ENCODE data around the gene EIF3K. TPM values are rescaled to one million over a fixed set of nuclear protein-coding genes. Genes with fewer than 3 reads are reported as not detected.

The EIF3K gene
- total and polyA plus RNA-seq, 2 of the 8 experiments (the other 6 are each of a cell fraction or from before 2014, with no cell fraction given), result 329 to 937 TPM

DNA sequence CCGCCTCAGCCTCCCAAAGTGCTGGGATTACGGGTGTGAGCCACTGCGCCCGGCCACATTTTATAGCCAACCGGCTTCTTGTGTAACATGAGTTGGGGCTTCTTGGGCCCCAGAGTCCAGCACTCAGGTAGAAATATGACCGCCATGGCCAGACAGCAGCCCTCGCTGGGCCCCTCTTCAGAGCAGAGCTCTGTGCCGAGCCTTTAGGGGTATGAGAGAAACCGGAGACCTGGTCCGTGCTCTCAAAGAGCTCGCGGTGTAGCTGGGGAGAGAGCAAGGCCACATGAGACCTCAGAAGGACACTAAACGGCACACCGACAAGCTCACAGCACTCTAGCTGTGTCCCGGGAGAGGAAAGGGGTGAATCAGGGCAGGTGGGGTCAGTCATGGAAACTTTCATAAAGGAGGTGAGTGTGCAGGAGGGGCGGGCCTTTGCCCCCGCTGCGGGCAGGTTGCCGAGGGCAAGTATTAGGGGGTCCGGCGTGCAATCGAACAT lies 44.2 kb downstream of the EIF3K start:
- peaks cover 30% of the 10 kb centered on the region for H3K79me1 ChIP-seq (ENCODE audit: low read depth, low read length)
- no peak overlapping the region for H2AFZ ChIP-seq (ENCODE audit: low read length)
- H3K14ac ChIP-seq (ENCODE audit: insufficient read length), result no peak overlapping the region
- peaks cover 6 to 46% of the 10 kb centered on the region in 2 experiments for H4K20me1 ChIP-seq (replicated peaks in 1 of 2; ENCODE audit: control insufficient read depth in 1 of 2, insufficient read depth in 2 of 2, low read length in 2 of 2)
- 87% methylated on average over 22 of the region's 22 CpGs; no CpG with 5 or more reads in 1 of the 2 experiments for WGBS, 2 experiments (ENCODE audit: extremely low coverage in 1 of 2, insufficient coverage in 1 of 2, insufficient read length in 1 of 2, insufficient replicate concordance in 2 of 2, low coverage in 1 of 2, low lambda C conversion rate in 2 of 2, missing lambda C conversion rate in 1 of 2)
- H2BK20ac ChIP-seq (ENCODE audit: low read length), result no peak overlapping the region; the same call in none of the 2 replicates
- H3K27ac ChIP-seq (ENCODE audit: low read depth, low read length), result peak overlapping the region; percentile 27; the same call in 1 of the 2 replicates
- H2BK5ac ChIP-seq (ENCODE audit: low read depth, low read length), result peak overlapping the region; percentile 96; the same call in 1 of the 2 replicates
- H2BK120ac ChIP-seq (replicated peaks; ENCODE audit: low read depth, low read length), result no peak overlapping the region
- no peaks in the 10 kb centered on the region for H3K9me3 ChIP-seq (ENCODE audit: insufficient read depth in 2 of 2, low read depth in 1 of 2, low read length in 1 of 2)
- H3K4me1 ChIP-seq (replicated peaks in 1 of 4; ENCODE audit: control insufficient read depth in 3 of 4, insufficient read depth in 4 of 4, low read length in 3 of 4), result peaks cover 44 to 64% (median 52%) of the 10 kb centered on the region in 4 experiments
- no peak overlapping the region for H3K4ac ChIP-seq (replicated peaks; ENCODE audit: insufficient read length, low read depth, low read length)
- TF ChIP-seq TEAD4 (IDR thresholded peaks at IDR 0.05; ENCODE audit: low read depth, low read length) (no peak), KDM5A (IDR thresholded peaks at IDR 0.05; ENCODE audit: low read length) (no peak), POU5F1 (IDR thresholded peaks at IDR 0.05; ENCODE audit: low read depth, low read length) (no peak), CBX5 (IDR thresholded peaks at IDR 0.05; ENCODE audit: low read depth, low read length) (no peak), TCF12 (IDR thresholded peaks at IDR 0.05; ENCODE audit: low read depth, low read length) (no peak), PHF8 (conservative IDR thresholded peaks at IDR 0.05; ENCODE audit: low read depth, low read length) (no peak), BRCA1 (IDR thresholded peaks at IDR 0.05; ENCODE audit: low read depth, low read length) (no peak), SIN3A (conservative IDR thresholded peaks at IDR 0.05 in 1 of 2, IDR thresholded peaks at IDR 0.05 in 1 of 2; ENCODE audit: low read depth in 1 of 2, low read length in 2 of 2) (no peak), RNF2 (IDR thresholded peaks at IDR 0.05; ENCODE audit: borderline replicate concordance, low read depth, low read length, missing control alignments, poor library complexity, severe bottlenecking) (no peak), CTBP2 (IDR thresholded peaks at IDR 0.05; ENCODE audit: borderline replicate concordance, insufficient read depth, insufficient read length, low read length) (no peak)
- no peak overlapping the region for H3K4me3 ChIP-seq (ENCODE audit: extremely low read depth in 1 of 4, insufficient read depth in 2 of 4, low read depth in 3 of 4, low read length in 4 of 4)
- peak overlapping the region in 1 of 2 experiments; percentile 61; a peak in 1 of 4 replicates for H3K4me2 ChIP-seq (ENCODE audit: insufficient read depth in 1 of 2, low read depth in 2 of 2, low read length in 2 of 2)
- peaks cover 18 to 91% of the 10 kb centered on the region in 2 experiments for H3K79me2 ChIP-seq (ENCODE audit: control insufficient read depth in 1 of 2, insufficient read depth in 2 of 2, low read length in 2 of 2)
- no peak for DNase-seq (ENCODE audit: low read depth in 1 of 2, low spot score in 2 of 2)
- no peak overlapping the region for H3K9ac ChIP-seq (replicated peaks in 1 of 4; ENCODE audit: extremely low read depth in 1 of 4, low read depth in 3 of 4, low read length in 3 of 4)
- POLR2A ChIA-PET (ENCODE audit: partially characterized antibody), result interaction anchor here (0.7 to 21.5 kb wide), 8 partner anchors 8 to 189 kb away, joined by 4 to 495 read pairs (median 8); partner anchors contain the start of gene ACTN4
- no peak for FAIRE-seq
- CTCF ChIA-PET (ENCODE audit: partially characterized antibody), result interaction anchor here (0.7 to 1.5 kb wide), 10 partner anchors 10 to 147 kb away, joined by 3 to 8 read pairs (median 3); no protein-coding TSS in a partner anchor
- peak overlapping the region; percentile 55 for H2AK5ac ChIP-seq (ENCODE audit: low read depth, low read length)
- no peak overlapping the region for H3K56ac ChIP-seq (replicated peaks; ENCODE audit: insufficient read length, low read depth, low read length)
- H4K5ac ChIP-seq (ENCODE audit: insufficient read length, low read depth, low read length), result no peak overlapping the region
- H3K18ac ChIP-seq (ENCODE audit: extremely low read depth, low read length), result peak overlapping the region; percentile 61
- no peak overlapping the region for H4K8ac ChIP-seq (ENCODE audit: extremely low read depth, insufficient read depth, low read length)
- no peak overlapping the region for H4K91ac ChIP-seq (replicated peaks; ENCODE audit: insufficient read length, low read length)
- H3K36me3 ChIP-seq (ENCODE audit: control insufficient read depth in 2 of 4, insufficient read depth in 4 of 4, low read length in 3 of 4), result no peaks in the 10 kb centered on the region; a peak in 1 of 8 replicates
- H3K27me3 ChIP-seq (replicated peaks in 1 of 4; ENCODE audit: control insufficient read depth in 3 of 4, extremely low read depth in 1 of 4, insufficient read depth in 3 of 4, low read length in 3 of 4), result no peaks in the 10 kb centered on the region
- H3K23ac ChIP-seq (ENCODE audit: insufficient read length), result no peak overlapping the region
- no peaks in the 10 kb centered on the region; the same call in 1 of the 2 replicates for H3K23me2 ChIP-seq (ENCODE audit: low read depth, low read length)
- H2BK12ac ChIP-seq (ENCODE audit: low read depth, low read length), result peak overlapping the region; percentile 30; the same call in 1 of the 2 replicates
- H2BK15ac ChIP-seq (ENCODE audit: low read length), result no peak overlapping the region; the same call in 1 of the 2 replicates

All from H1 (cell line).